HCT116 (cell line): Measurements from ENCODE around the gene SYCP2. TPM values are rescaled to one million over a fixed set of nuclear protein-coding genes. Genes with fewer than 3 reads are reported as not detected.

Experiments used
- ATAC-seq: fragments of 200-7000 bp; cut with Tn5 transposase; 2 replicates; pipeline ENCODE4 v1.9.1; 2020; ENCODE audit warnings: mild to moderate bottlenecking, moderate library complexity
- BruUV-seq: library from RNA; stranded (reverse); fragments of 400-500 nt; replicated peaks from 2 replicates; lab custom pipeline; 2021; lab: Mats Ljungman, UMichigan
- CTCF ChIA-PET: fragments of 300-600 bp; sonication (Branson Sonifier 250); formaldehyde crosslinking; loops from one replicate; lab custom pipeline; 2021; ENCODE audit warnings: antibody characterized with exemption; lab: Charles Lee
- POLR2A ChIA-PET: fragments of 300-600, 350-600 bp; sonication (Branson Sonifier 250); formaldehyde crosslinking; loops from one replicate; lab custom pipeline; 2021; ENCODE audit warnings: antibody characterized with exemption; lab: Charles Lee
- RAD21 ChIA-PET, 2 experiments: fragments of 300-600 bp; sonication (Branson Sonifier 250); formaldehyde crosslinking; loops; one replicate each; lab custom pipeline; 2023; ENCODE audit warnings: low total read pairs in 2 of 2; ENCODE audit not compliant: uncharacterized antibody in 2 of 2, unreplicated experiment in 2 of 2, low non-redundant PET in 1 of 2; lab: Charles Lee
- DNase-seq: peaks from one replicate; pipeline ENCODE4 v3.0.0-alpha.2; 2010; ENCODE audit warnings: low read depth, low spot score
- H2AFZ ChIP-seq: fragments of 200-600 bp; shearing (Covaris generic), sonication (generic); 2 replicates; pipeline ENCODE4 v1.6.1; 2017; ENCODE audit warnings: low read depth, mixed run types, mixed read lengths, antibody characterized with exemption, low read length; ENCODE audit not compliant: poor library complexity, severe bottlenecking
- H3K27ac ChIP-seq: 2 replicates; pipeline ENCODE4 v1.5.1; 2012; ENCODE audit warnings: low read depth, low read length
- H3K27me3 ChIP-seq: fragments of 200-600 bp; sonication (generic); 2 replicates; pipeline ENCODE4 v1.6.1; 2016; ENCODE audit warnings: mixed run types, low read length, mixed read lengths; ENCODE audit not compliant: insufficient read depth
- H3K36me3 ChIP-seq, 2 experiments: fragments of 200-500 bp in 1 of 2; fragments of 200-600 bp in 1 of 2; sonication (Bioruptor generic) in 1 of 2; sonication (generic) in 1 of 2; 2 replicates each; pipeline versions ENCODE4 v1.5.1 to v1.6.1; 2014 to 2016; ENCODE audit warnings: low read length in 2 of 2, inconsistent platforms in 1 of 2, mixed read lengths in 1 of 2, mixed run types in 1 of 2; ENCODE audit not compliant: insufficient read depth in 2 of 2, control insufficient read depth in 1 of 2
- H3K4me1 ChIP-seq, 2 experiments: fragments of 200-600 bp in 1 of 2; sonication (generic) in 1 of 2; 2 replicates each; pipeline versions ENCODE4 v1.5.1 to v1.6.1; 2012 to 2017; ENCODE audit warnings: low read length in 2 of 2, inconsistent platforms in 1 of 2, mild to moderate bottlenecking in 1 of 2, mixed read lengths in 1 of 2, mixed run types in 1 of 2, moderate library complexity in 1 of 2; ENCODE audit not compliant: insufficient read depth in 2 of 2, control insufficient read depth in 1 of 2
- H3K4me2 ChIP-seq: fragments of 200-600 bp; sonication (generic); 2 replicates; pipeline ENCODE4 v1.6.1; 2017; ENCODE audit warnings: mixed run types, low read length, mixed read lengths
- H3K4me3 ChIP-seq, 2 experiments: fragments of 200-600 bp in 1 of 2; sonication (generic) in 1 of 2; replicated peaks in 1 of 2; 2 replicates each; pipeline ENCODE4 v1.5.1; 2011 to 2016; ENCODE audit warnings: low read length in 2 of 2, control low read depth in 1 of 2, low read depth in 1 of 2, mild to moderate bottlenecking in 1 of 2, mixed read lengths in 1 of 2, mixed run types in 1 of 2
- H3K79me2 ChIP-seq: fragments of 200-600 bp; sonication (generic); 2 replicates; pipeline ENCODE4 v1.6.1; 2017; ENCODE audit warnings: mild to moderate bottlenecking, mixed run types, low read length, moderate library complexity, mixed read lengths; ENCODE audit not compliant: insufficient read depth
- H3K9ac ChIP-seq: fragments of 200-600 bp; sonication (generic); 2 replicates; pipeline ENCODE4 v1.6.1; 2016; ENCODE audit warnings: low read length, mixed read lengths
- H3K9me2 ChIP-seq: fragments of 200-600 bp; sonication (generic), shearing (Covaris generic); 2 replicates; pipeline ENCODE4 v1.6.1; 2017; ENCODE audit warnings: mixed run types, mild to moderate bottlenecking, moderate library complexity; ENCODE audit not compliant: insufficient read depth
- H3K9me3 ChIP-seq, 2 experiments: fragments of 200-500 bp in 1 of 2; fragments of 200-600 bp in 1 of 2; sonication (Bioruptor generic) in 1 of 2; sonication (generic) in 1 of 2; 2 replicates each; pipeline ENCODE4 v1.6.1; 2014 to 2017; ENCODE audit warnings: low read length in 2 of 2, mixed read lengths in 2 of 2, inconsistent platforms in 1 of 2, low read depth in 1 of 2, mild to moderate bottlenecking in 1 of 2, mixed run types in 1 of 2, moderate library complexity in 1 of 2; ENCODE audit not compliant: control insufficient read depth in 1 of 2, insufficient read depth in 1 of 2
- H4K20me1 ChIP-seq: fragments of 200-600 bp; sonication (generic), shearing (Covaris generic); 2 replicates; pipeline ENCODE4 v1.6.1; 2017; ENCODE audit warnings: mixed run types, mild to moderate bottlenecking, moderate library complexity; ENCODE audit not compliant: insufficient read depth
- CBX3 ChIP-seq: IDR thresholded peaks from 2 replicates; pipeline ENCODE4 v1.6.1; 2012; ENCODE audit warnings: low read depth
- ELF1 ChIP-seq: IDR thresholded peaks from 2 replicates; pipeline ENCODE4 v1.6.1; 2012; ENCODE audit warnings: low read depth, borderline replicate concordance
- EZH2 ChIP-seq: fragments of 200-600 bp; sonication (generic); IDR thresholded peaks from 2 replicates; pipeline ENCODE4 v1.6.1; 2017; ENCODE audit warnings: antibody characterized with exemption, mixed run types
- FOSL1 ChIP-seq: IDR thresholded peaks from 2 replicates; pipeline ENCODE4 v1.6.1; 2012; ENCODE audit warnings: low read depth
- POLR2A ChIP-seq: IDR thresholded peaks from 2 replicates; pipeline ENCODE4 v1.7.0; 2011; ENCODE audit warnings: borderline replicate concordance; ENCODE audit not compliant: insufficient read depth, insufficient read length; ENCODE audit errors: extremely low read depth
- POLR2AphosphoS5 ChIP-seq: IDR thresholded peaks from 2 replicates; pipeline ENCODE4 v1.6.1; 2011; ENCODE audit warnings: mild to moderate bottlenecking, low read depth, low read length, moderate library complexity
- RAD21 ChIP-seq: IDR thresholded peaks from 2 replicates; pipeline ENCODE4 v1.6.1; 2012; ENCODE audit warnings: low read depth, mild to moderate bottlenecking
- SIN3A ChIP-seq: IDR thresholded peaks from 2 replicates; pipeline ENCODE4 v1.6.1; 2012; ENCODE audit warnings: low read depth
- SP1 ChIP-seq: IDR thresholded peaks from 2 replicates; pipeline ENCODE4 v1.6.1; 2012; ENCODE audit warnings: low read depth
- SRF ChIP-seq: IDR thresholded peaks from 2 replicates; pipeline ENCODE4 v1.6.1; 2012; ENCODE audit warnings: low read depth
- TCF7L2 ChIP-seq: IDR thresholded peaks from 2 replicates; pipeline ENCODE4 v1.7.0; 2011; ENCODE audit warnings: borderline replicate concordance, inconsistent platforms; ENCODE audit not compliant: insufficient read depth, insufficient read length; ENCODE audit errors: extremely low read depth
- YY1 ChIP-seq: IDR thresholded peaks from 2 replicates; pipeline ENCODE4 v1.6.1; 2011; ENCODE audit warnings: low read length, low read depth, moderate library complexity, mild to moderate bottlenecking; ENCODE audit not compliant: insufficient replicate concordance; ENCODE audit errors: extremely low read depth
- ZFX ChIP-seq: fragments of 450-650 bp; IDR thresholded peaks from 2 replicates; pipeline ENCODE4 v1.6.1; 2017
- ZNF274 ChIP-seq: fragments of 200-500 bp; sonication (Bioruptor generic); IDR thresholded peaks from 2 replicates; pipeline ENCODE4 v1.6.1; 2014; ENCODE audit warnings: mild to moderate bottlenecking, low read depth, low read length, inconsistent platforms
- intact Hi-C: fragments of 100-400 bp; cut with micrococcal nuclease; formaldehyde crosslinking; loops from 2 replicates; pipeline ENCODE4 v1.10.0; 2022
- total RNA-seq: library from RNA; stranded (reverse); gene quantifications from one replicate; pipeline ENCODE4 v1.2.1, GENCODE V29; 2021; ENCODE audit not compliant: unreplicated experiment
- TF ChIP-seq, protein P1 (sequence below): IDR thresholded peaks from 2 replicates; pipeline ENCODE4 v1.6.1; 2012
- TF ChIP-seq, protein P2 (sequence below): IDR thresholded peaks from 2 replicates; pipeline ENCODE4 v1.6.1; 2011; ENCODE audit warnings: mild to moderate bottlenecking, low read length, moderate library complexity; ENCODE audit not compliant: insufficient replicate concordance; ENCODE audit errors: extremely low read depth
- TF ChIP-seq, protein P3 (sequence below): IDR thresholded peaks from 2 replicates; pipeline ENCODE4 v1.6.1; 2012
- TF ChIP-seq, protein P4 (sequence below), 3 experiments: fragments of 200-600 bp in 1 of 3; sonication (generic) in 1 of 3; IDR thresholded peaks in 2 of 3; conservative IDR thresholded peaks in 1 of 3; 2 replicates each; pipeline ENCODE4 v1.5.1; 2012 to 2017; ENCODE audit warnings: low read depth in 2 of 3, low read length in 2 of 3, antibody characterized with exemption in 1 of 3, borderline replicate concordance in 1 of 3, control low read depth in 1 of 3, mild to moderate bottlenecking in 1 of 3, mixed read lengths in 1 of 3, mixed run types in 1 of 3, moderate library complexity in 1 of 3; ENCODE audit not compliant: insufficient read depth in 1 of 3

The SYCP2 gene
- total RNA-seq, 1 experiment from 2014 or later = 0.59 TPM

DNA sequence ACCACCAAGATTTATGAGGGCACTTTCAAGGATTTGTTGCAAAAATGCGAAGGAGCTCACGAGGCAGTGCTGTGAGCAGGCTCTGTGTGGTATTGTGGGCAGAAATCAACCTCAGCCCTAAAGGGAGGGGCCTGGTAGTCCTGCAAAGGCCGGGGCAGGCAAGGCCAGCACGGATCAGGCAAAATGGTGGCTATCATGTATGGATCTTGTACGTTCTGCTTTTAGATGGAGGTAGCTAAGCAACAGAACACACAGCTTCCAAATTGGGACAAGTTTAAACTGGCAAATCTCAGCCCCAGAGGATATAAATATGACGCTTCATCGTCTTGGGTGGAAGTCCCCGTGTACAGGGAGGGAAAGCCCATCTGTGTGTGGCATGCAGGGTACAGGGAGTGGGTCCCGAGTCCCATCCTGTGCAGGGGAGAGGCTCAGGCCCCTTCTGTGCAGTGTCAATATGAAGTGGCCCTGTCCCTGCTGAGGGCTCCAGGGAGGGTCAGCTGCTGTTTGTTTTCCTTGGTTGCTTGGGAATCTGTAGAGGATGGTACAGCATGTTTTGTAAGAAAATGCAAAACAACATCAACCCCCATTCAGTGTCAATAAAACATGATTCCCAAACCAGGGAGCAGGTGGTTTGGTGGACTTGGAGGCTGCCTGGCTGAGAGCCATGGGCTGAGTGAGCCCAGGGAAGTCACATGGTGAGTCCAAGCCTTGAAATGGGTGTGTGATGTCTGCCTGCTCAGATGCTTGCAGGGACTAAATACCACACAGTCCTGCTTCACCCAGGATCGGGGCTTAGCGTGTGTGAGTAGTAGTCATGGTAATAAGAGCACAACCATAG, 113.0 kb downstream of the SYCP2 start:
- CTCF ChIA-PET = no interaction called here
- BruUV-seq = no TSS peak

More for the DNA sequence above, 113.0 kb downstream of the SYCP2 start:
- ChIA-PET RAD21 (no interaction called here), POLR2A (no interaction called here)
- Histone ChIP-seq H3K27me3 (peaks cover 4% of the 10 kb centered on the region), H3K4me2 (no peak overlapping the region), H4K20me1 (no peaks in the 10 kb centered on the region), H3K36me3 (no peaks in the 10 kb centered on the region), H3K9me2 (no peaks in the 10 kb centered on the region), H3K27ac (no peak overlapping the region), H3K9me3 (no peaks in the 10 kb centered on the region), H3K4me1 (no peaks in the 10 kb centered on the region), H3K9ac (no peak overlapping the region), H3K4me3 (no peak overlapping the region), H2AFZ (no peak overlapping the region), H3K79me2 (no peaks in the 10 kb centered on the region)
- TF ChIP-seq POLR2AphosphoS5 (no peak), SIN3A (no peak), ZNF274 (no peak), POLR2A (no peak), EZH2 (no peak), RAD21 (no peak), SRF (no peak), YY1 (no peak), SP1 (no peak), ELF1 (no peak), FOSL1 (no peak), ZFX (no peak), CBX3 (no peak), TCF7L2 (no peak)
- TF ChIP-seq, protein P1, sequence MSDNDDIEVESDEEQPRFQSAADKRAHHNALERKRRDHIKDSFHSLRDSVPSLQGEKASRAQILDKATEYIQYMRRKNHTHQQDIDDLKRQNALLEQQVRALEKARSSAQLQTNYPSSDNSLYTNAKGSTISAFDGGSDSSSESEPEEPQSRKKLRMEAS = no peak
- TF ChIP-seq, protein P2, sequence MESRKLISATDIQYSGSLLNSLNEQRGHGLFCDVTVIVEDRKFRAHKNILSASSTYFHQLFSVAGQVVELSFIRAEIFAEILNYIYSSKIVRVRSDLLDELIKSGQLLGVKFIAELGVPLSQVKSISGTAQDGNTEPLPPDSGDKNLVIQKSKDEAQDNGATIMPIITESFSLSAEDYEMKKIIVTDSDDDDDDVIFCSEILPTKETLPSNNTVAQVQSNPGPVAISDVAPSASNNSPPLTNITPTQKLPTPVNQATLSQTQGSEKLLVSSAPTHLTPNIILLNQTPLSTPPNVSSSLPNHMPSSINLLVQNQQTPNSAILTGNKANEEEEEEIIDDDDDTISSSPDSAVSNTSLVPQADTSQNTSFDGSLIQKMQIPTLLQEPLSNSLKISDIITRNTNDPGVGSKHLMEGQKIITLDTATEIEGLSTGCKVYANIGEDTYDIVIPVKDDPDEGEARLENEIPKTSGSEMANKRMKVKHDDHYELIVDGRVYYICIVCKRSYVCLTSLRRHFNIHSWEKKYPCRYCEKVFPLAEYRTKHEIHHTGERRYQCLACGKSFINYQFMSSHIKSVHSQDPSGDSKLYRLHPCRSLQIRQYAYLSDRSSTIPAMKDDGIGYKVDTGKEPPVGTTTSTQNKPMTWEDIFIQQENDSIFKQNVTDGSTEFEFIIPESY = no peak
- TF ChIP-seq, protein P3, sequence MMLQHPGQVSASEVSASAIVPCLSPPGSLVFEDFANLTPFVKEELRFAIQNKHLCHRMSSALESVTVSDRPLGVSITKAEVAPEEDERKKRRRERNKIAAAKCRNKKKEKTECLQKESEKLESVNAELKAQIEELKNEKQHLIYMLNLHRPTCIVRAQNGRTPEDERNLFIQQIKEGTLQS = no peak
- TF ChIP-seq, protein P4, sequence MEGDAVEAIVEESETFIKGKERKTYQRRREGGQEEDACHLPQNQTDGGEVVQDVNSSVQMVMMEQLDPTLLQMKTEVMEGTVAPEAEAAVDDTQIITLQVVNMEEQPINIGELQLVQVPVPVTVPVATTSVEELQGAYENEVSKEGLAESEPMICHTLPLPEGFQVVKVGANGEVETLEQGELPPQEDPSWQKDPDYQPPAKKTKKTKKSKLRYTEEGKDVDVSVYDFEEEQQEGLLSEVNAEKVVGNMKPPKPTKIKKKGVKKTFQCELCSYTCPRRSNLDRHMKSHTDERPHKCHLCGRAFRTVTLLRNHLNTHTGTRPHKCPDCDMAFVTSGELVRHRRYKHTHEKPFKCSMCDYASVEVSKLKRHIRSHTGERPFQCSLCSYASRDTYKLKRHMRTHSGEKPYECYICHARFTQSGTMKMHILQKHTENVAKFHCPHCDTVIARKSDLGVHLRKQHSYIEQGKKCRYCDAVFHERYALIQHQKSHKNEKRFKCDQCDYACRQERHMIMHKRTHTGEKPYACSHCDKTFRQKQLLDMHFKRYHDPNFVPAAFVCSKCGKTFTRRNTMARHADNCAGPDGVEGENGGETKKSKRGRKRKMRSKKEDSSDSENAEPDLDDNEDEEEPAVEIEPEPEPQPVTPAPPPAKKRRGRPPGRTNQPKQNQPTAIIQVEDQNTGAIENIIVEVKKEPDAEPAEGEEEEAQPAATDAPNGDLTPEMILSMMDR (IDR thresholded peaks at IDR 0.05 in 2 of 3, conservative IDR thresholded peaks at IDR 0.05 in 1 of 3; ENCODE audit: borderline replicate concordance in 1 of 3, insufficient read depth in 1 of 3, low read depth in 2 of 3, low read length in 2 of 3) = no peak
- intact Hi-C loops = no loop called here
- ATAC-seq (no peak), DNase-seq (no peak)
